Large intestine (tissue), 3 donors: ENCODE measurements around the gene TCTN1. TPM values are rescaled to one million over a fixed set of nuclear protein-coding genes. Genes with fewer than 3 reads are reported as not detected.

Source experiments
- DNase-seq, 2 donors: peaks; one replicate each; pipeline versions ENCODE4 v3.0.0 to v3.0.0-alpha.2; 2013
- H3K27ac ChIP-seq: one replicate; pipeline ENCODE4 v1.5.1; 2013; ENCODE audit warnings: low read length
- H3K27me3 ChIP-seq: 2 replicates; pipeline ENCODE4 v1.6.1; 2013; ENCODE audit warnings: low read length; ENCODE audit not compliant: control insufficient read depth, insufficient read depth
- H3K36me3 ChIP-seq: 2 replicates; pipeline ENCODE4 v1.6.1; 2013; ENCODE audit warnings: low read length; ENCODE audit not compliant: control insufficient read depth, insufficient read depth
- H3K4me1 ChIP-seq: one replicate; pipeline ENCODE4 v1.6.1; 2013; ENCODE audit warnings: low read length; ENCODE audit not compliant: control insufficient read depth, insufficient read depth
- H3K4me3 ChIP-seq: one replicate; pipeline ENCODE4 v1.5.1; 2013; ENCODE audit warnings: low read length
- H3K9me3 ChIP-seq: one replicate; pipeline ENCODE4 v1.6.1; 2013; ENCODE audit warnings: mild to moderate bottlenecking, low read depth, low read length, moderate library complexity; ENCODE audit not compliant: control insufficient read depth
- WGBS: methylation state at CpG from one replicate; pipeline ENCODE4 v1.1.5; 2013; ENCODE audit warnings: low lambda C conversion rate; ENCODE audit not compliant: insufficient coverage; 5-methylcytosine and 5-hydroxymethylcytosine counted together
- polyA plus RNA-seq: library from polyadenylated mRNA; unstranded; fragments of 120-200 nt; gene quantifications from one replicate; pipeline ENCODE4 v1.2.1, GENCODE V29; 2013

TCTN1 gene
- polyA plus RNA-seq, 1 donor, result 25.2 TPM

DNA sequence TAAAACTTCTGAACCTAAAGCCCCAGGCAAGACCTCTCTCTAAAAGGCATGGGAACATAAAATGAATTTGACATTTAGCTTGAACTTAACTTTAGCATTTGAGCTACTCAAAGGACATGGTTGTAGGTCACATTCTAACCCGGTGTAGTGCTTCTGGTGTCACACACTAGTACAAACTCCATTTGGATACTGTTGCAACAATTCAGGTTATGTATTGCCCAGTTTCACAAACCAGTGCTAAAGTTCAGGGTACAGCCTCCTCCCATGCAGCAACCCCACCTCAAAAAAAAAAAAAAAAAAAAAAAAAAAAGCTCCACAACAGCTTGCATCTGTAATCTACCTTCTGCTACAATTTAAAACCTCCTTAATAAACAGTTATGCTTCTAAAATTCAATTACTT, 38.6 kb upstream of the TCTN1 start:
- no peaks in the 10 kb centered on the region for H3K36me3 ChIP-seq
- peak overlapping the region; percentile 68 for H3K27ac ChIP-seq
- H3K27me3 ChIP-seq, result no peaks in the 10 kb centered on the region
- peak; percentile 85 to 92 for DNase-seq
- H3K4me1 ChIP-seq, result peaks cover 42% of the 10 kb centered on the region
- H3K9me3 ChIP-seq, result no peaks in the 10 kb centered on the region
- H3K4me3 ChIP-seq, result no peak overlapping the region
- WGBS, result no CpG with 5 or more reads among the region's 1 CpG

DNA sequence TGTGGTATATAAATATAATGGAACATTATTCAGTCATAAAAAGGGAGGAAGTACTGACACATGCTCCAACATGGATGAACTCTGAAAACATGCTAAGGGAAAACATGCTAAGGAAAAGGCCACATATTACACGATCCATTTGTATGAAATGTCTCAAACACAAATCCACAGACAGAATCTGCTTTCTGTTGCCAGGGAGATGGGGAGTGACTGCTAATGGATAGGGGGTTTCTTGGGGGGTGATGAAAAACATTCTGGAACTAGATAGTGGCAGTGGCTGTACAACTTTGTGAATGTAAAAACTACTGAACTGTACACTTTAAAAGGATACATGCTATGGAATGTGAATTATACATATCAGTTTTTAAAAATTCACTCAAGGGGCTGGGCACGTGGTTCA, 37.4 kb upstream of the TCTN1 start:
- Histone ChIP-seq H3K4me1 (peaks cover 42% of the 10 kb centered on the region), H3K9me3 (no peaks in the 10 kb centered on the region), H3K27me3 (no peaks in the 10 kb centered on the region), H3K4me3 (no peak overlapping the region), H3K27ac (peak overlapping the region; percentile 64), H3K36me3 (no peaks in the 10 kb centered on the region)
- no CpG with 5 or more reads among the region's 2 CpGs for WGBS
- DNase-seq, result no peak

DNA sequence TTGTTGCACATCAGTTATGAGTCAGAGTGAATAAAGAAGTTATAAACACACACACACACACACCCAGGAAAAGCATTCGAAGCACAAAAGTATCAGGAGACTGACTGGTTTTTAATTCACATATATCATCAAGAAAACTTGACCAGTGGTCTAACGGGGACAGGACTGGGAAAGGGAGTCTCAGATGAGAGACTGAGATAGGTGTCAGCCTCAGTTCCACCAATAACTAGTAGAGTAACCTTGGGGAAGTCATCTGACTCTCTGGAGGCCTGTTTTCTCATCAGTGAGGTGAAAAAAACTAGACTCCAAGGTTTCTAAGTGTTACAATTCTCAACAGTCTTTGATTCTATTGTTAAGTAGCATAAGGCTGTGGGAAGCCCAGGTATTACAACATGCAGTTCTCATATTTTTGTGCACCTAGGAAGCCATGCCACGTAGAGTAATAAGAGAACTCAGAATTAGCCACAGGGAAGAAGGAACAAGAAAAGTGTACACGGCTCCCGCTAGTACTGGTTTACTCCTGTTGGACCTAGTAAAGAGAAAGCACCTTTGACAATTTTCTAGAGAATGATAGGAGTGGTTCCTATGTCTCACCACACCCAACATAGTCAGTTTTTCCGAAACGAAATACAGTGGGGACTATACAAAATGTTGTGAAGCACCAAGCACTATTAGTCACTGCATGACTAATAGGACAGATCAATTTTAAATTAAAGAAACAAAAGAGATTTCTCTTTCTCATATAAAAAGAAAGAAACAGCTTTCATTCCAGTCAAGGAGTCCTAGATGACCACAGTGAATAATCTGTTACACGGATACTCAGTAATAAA, 35.9 kb upstream of the TCTN1 start:
- DNase-seq, result peak in 1 of 2 donors; percentile 38
- H3K4me1 ChIP-seq, result peaks cover 42% of the 10 kb centered on the region

DNA sequence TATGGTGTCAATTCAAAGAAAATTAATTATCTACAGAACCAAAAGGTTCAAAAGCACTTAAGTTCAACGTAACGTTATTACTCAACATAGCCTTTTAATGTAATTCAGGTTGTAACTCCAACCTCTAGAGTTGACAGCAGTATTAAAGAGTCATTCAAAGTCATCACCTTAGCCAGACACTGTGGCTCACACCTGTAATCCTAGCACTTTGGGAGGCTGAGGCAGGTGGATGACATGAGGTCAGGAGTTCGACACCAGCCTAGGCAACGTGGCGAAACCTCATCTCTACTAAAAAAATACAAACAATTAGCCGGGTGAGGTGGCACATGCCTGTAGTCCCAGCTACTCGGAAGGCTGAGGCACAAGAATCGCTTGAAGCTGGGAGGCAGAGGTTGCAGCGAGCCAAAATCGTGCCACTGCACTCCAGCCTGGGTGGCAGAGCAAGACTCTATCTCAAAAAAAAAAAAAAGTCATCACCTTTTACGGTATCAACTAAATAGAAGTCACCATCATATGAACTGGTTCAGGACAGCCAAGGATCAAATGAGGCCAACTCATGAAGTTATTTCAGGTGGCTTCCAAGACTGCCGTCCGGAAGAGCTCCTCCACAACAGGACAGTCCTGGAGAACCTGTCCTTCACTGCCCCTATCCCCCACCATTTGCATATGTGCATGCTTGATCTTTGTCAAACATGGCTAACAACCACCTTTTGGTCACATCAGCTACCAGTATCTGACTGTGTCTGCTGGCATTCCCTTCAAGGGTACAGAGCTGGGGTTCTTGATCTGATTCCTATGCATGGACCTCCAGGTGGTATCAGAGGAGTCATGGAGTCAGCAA, 35.0 kb upstream of the TCTN1 start:
- 20% methylated on average over 1 of the region's 13 CpGs for WGBS
- Histone ChIP-seq H3K27me3 (no peaks in the 10 kb centered on the region), H3K9me3 (peaks cover 5% of the 10 kb centered on the region), H3K4me1 (peaks cover 45% of the 10 kb centered on the region), H3K36me3 (no peaks in the 10 kb centered on the region), H3K27ac (peak overlapping the region; percentile 91), H3K4me3 (no peak overlapping the region)
- peak in 1 of 2 donors; percentile 22 for DNase-seq

More for the DNA sequence above, 35.9 kb upstream of the TCTN1 start:
- no peaks in the 10 kb centered on the region for H3K27me3 ChIP-seq
- peak overlapping the region; percentile 91 for H3K27ac ChIP-seq
- 52% methylated on average over 2 of the region's 8 CpGs for WGBS
- H3K4me3 ChIP-seq, result no peak overlapping the region
- H3K9me3 ChIP-seq, result peaks cover 5% of the 10 kb centered on the region
- no peaks in the 10 kb centered on the region for H3K36me3 ChIP-seq

DNA sequence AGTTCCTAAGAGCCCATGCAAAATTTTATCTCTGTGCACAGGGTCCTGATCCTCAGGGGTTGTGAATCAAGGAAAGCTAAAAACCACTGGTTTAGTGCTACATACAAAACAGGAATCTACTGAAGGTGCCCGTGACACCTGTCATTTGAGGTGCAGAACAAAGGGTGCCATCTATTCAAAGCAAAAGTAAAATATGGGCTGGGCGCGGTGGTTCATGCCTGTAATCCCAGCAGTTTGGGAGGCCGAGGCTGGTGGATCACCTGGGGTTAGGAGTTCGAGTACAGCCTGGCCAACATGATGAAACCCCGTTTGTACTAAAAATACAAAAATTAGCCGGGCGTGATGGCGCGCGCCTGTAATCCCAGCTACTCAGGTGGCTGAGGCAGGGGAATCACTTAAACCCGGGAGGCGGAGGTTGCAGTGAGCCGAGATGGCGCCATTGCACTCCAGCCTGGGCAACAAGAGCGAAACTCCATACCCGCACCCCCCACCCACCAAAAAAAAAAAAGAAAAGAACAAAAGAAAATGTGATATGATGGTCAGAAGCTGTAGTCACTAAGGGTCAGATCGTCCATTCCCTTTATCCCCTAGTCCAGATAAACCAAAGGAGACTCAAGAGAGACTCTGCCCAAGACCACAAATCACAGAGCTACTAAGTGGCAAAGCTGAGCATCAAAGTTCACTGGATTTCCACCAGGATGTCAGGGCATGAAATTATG, 34.2 kb upstream of the TCTN1 start:
- H3K9me3 ChIP-seq, result peaks cover 5% of the 10 kb centered on the region
- H3K27me3 ChIP-seq, result no peaks in the 10 kb centered on the region
- WGBS, result 93% methylated on average over 3 of the region's 18 CpGs
- H3K36me3 ChIP-seq, result no peaks in the 10 kb centered on the region
- H3K27ac ChIP-seq, result peak overlapping the region; percentile 2
- H3K4me1 ChIP-seq, result peaks cover 43% of the 10 kb centered on the region
- no peak overlapping the region for H3K4me3 ChIP-seq
- DNase-seq, result no peak

DNA sequence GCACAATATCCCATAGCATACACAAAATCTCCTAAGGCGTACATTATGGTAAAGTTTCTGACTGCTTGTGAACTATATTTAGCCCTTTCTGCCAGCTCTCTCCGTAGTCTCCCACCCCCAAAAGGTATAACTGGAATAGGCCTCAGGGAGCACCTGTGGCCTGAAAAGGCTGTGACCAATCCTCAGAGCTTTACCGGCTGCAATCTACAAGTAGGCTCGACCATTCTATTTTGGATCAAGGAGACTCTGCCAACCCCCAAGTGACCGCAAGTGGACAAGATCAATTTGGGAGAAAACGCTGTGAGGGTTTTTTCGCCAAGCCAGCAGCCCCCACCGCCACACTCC, 32.0 kb upstream of the TCTN1 start:
- Histone ChIP-seq H3K4me1 (peaks cover 35% of the 10 kb centered on the region), H3K36me3 (no peaks in the 10 kb centered on the region), H3K9me3 (peaks cover 5% of the 10 kb centered on the region), H3K4me3 (peak overlapping the region; percentile 98), H3K27me3 (no peaks in the 10 kb centered on the region), H3K27ac (peak overlapping the region; percentile 86)
- no CpG with 5 or more reads among the region's 8 CpGs for WGBS
- peak in 1 of 2 donors; percentile 54 for DNase-seq

DNA sequence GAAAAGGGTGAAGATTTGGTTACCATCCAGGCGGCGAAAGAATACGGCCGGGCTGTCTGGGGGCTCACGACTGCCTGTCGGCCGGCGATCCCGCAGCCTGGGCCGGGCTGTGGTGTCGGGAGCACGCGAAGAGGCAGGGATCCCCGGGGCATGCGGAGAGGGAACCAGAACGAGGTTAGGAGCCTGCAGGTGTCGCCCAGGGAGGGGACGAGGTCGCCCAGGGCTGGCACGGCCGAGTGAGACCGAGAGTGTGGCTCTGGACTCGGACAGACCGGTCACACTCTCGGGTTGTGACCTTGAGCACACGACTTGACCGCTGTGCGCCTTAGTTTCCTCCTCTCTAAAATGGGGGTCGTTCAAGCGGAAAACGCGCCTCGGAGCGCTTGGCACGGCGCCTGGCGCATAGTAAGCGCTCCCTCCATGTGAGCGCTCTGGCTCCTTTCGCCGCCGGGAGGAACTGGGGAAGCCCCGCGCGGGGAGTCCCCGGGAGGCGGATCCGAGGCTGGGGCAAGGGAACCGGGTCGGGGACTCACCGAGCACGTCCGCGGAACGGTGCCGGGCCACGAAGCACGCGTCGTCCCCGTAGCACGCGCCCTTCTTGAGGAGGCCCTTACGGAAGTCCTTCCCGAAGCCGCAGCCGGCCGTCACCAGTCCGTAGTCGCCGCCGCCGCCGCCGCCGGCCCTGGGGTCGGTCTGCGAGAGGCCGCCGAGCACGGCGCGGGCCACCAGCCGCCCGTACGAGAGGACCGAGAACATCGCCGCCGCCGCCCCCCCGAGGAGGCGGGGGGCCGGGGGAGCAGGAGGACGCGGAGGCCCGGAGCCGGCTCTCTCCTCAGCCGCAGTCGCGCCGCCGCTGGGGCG, 31.4 kb upstream of the TCTN1 start:
- peaks cover 29% of the 10 kb centered on the region for H3K4me1 ChIP-seq
- peak overlapping the region; percentile 86 for H3K27ac ChIP-seq
- WGBS, result no CpG with 5 or more reads among the region's 104 CpGs

DNA sequence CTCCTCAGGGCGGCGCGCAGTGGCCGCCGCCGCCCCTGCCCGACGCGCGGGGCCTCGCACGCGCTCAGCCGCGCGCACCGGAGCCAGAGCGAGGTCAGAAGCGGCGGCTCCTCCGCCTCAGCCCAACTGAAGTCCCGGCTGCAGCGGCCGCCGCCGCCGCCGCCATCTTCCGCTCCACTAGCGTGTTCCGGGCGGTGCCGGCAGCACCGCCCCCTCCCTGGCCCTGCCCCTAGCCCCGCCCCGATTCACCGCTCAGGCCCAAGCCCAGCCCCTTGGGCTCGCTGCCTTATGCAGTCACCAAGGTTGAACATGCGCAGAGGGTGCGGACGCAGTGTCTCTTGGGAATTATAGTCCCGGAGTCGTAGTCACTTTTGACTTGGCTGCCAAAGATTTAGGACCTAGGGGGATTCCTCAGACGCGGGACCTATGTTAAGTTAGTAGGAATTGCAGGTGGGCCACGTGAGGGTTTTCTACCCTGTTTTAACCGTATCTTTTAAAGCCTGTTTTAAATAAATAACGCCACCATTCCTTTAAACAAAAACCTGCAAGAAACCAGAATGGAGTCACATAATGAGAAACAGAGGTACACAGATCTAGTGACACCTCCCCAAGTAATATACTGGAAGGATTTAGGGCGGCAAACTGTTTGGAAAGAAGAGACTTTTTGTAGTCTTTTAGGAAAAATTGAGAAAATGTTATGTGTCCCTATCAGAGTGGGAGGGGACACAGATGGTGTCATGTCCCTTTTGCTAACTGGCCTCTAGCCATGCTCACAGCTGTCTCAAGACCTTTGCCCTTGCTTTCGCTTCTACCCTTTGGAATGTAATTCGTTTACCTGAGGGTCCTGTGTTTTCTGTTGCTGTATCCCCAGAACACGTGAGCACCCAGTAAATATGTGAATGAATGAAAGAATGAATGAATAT, 30.5 kb upstream of the TCTN1 start, which contains the start of gene PPTC7:
PPTC7 (minus strand) TSS at position 182 of the 923 bp plus-strand sequence. CDS start 287 bp downstream, outside the sequence.
- peak; percentile 96 for DNase-seq
- Histone ChIP-seq H3K27ac (peak within 1 kb of the TSS; percentile 86), H3K9me3 (peaks cover 5% of the 10 kb centered on the region), H3K4me3 (peak within 1 kb of the TSS; percentile 98), H3K36me3 (no peaks in the 10 kb centered on the region), H3K27me3 (no peaks in the 10 kb centered on the region), H3K4me1 (peaks cover 21% of the 10 kb centered on the region)
- 29% methylated on average over 1 of the region's 52 CpGs for WGBS

More for the DNA sequence above, 31.4 kb upstream of the TCTN1 start:
- Histone ChIP-seq H3K36me3 (no peaks in the 10 kb centered on the region), H3K9me3 (peaks cover 5% of the 10 kb centered on the region), H3K27me3 (no peaks in the 10 kb centered on the region), H3K4me3 (peak overlapping the region; percentile 98)
- DNase-seq, result peak; percentile 37 to 82
